ENCODE results near the gene ZNF835. TPM values are rescaled to one million over a fixed set of nuclear protein-coding genes. Genes with fewer than 3 reads are reported as not detected.

ZNF835 gene
- total RNA-seq, 1 donor from 2014 or later: 3.0 TPM

GRCh38 chr19:56623006-56623405 lies 48.6 kb downstream of the ZNF835 start:
- no peak overlapping the region for H3K27ac ChIP-seq
- H3K9me3 ChIP-seq: peaks cover 84% of the 10 kb centered on the region
- intact Hi-C loops (cut with DNase I): no loop called here
- no peaks in the 10 kb centered on the region for H3K4me1 ChIP-seq
- peaks cover 15% of the 10 kb centered on the region for H3K36me3 ChIP-seq
- no peak overlapping the region for H3K4me3 ChIP-seq
- no peak for ATAC-seq
- no peak for TF ChIP-seq CTCF (IDR thresholded peaks at IDR 0.05)
- no peaks in the 10 kb centered on the region for H3K27me3 ChIP-seq (ENCODE audit: low read depth)
- no peak for DNase-seq

DNA sequence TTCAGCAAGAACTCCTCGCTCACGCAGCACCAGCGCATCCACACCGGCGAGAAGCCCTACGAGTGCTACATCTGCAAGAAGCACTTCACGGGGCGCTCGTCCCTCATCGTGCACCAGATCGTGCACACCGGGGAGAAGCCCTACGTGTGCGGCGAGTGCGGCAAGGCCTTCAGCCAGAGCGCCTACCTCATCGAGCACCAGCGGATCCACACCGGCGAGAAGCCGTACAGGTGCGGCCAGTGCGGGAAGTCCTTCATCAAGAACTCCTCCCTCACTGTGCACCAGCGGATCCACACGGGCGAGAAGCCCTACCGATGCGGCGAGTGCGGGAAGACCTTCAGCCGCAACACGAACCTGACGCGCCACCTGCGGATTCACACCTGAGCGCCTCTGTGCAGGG lies 49.2 kb downstream of the ZNF835 start:
- no peak for ATAC-seq
- intact Hi-C loops (cut with DNase I): no loop called here
- peaks cover 80% of the 10 kb centered on the region for H3K9me3 ChIP-seq
- H3K36me3 ChIP-seq: peaks cover 15% of the 10 kb centered on the region
- H3K27ac ChIP-seq: no peak overlapping the region
- no peaks in the 10 kb centered on the region for H3K4me1 ChIP-seq
- no peak for TF ChIP-seq CTCF (IDR thresholded peaks at IDR 0.05)
- no peak overlapping the region for H3K4me3 ChIP-seq
- DNase-seq: no peak
- no peaks in the 10 kb centered on the region for H3K27me3 ChIP-seq (ENCODE audit: low read depth)

- Histone ChIP-seq H3K27ac (no peak overlapping the region), H3K36me3 (peaks cover 15% of the 10 kb centered on the region), H3K27me3 (ENCODE audit: low read depth) (no peaks in the 10 kb centered on the region), H3K9me3 (peaks cover 85% of the 10 kb centered on the region), H3K4me1 (no peaks in the 10 kb centered on the region), H3K4me3 (no peak overlapping the region)
- TF ChIP-seq CTCF (IDR thresholded peaks at IDR 0.05): no peak
- DNase-seq (no peak), ATAC-seq (no peak)
- intact Hi-C loops (cut with DNase I): no loop called here
These were observed 52.4 kb downstream of the ZNF835 start for GRCh38 chr19:56619121-56619520.

- peaks cover 10% of the 10 kb centered on the region for H3K36me3 ChIP-seq
- DNase-seq (no peak), ATAC-seq (no peak)
- intact Hi-C loops (cut with DNase I): no loop called here
- H3K27me3 ChIP-seq (ENCODE audit: low read depth): no peaks in the 10 kb centered on the region
- peaks cover 85% of the 10 kb centered on the region for H3K9me3 ChIP-seq
- no peak overlapping the region for H3K27ac ChIP-seq
- no peak overlapping the region for H3K4me3 ChIP-seq
- no peak for TF ChIP-seq CTCF (IDR thresholded peaks at IDR 0.05)
- no peaks in the 10 kb centered on the region for H3K4me1 ChIP-seq
These were observed 54.0 kb downstream of the ZNF835 start for GRCh38 chr19:56617531-56617930.

- Histone ChIP-seq H3K9me3 (peaks cover 75% of the 10 kb centered on the region), H3K4me3 (no peak overlapping the region), H3K36me3 (no peaks in the 10 kb centered on the region), H3K27ac (no peak overlapping the region), H3K4me1 (no peaks in the 10 kb centered on the region), H3K27me3 (ENCODE audit: low read depth) (no peaks in the 10 kb centered on the region)
- TF ChIP-seq CTCF (IDR thresholded peaks at IDR 0.05): no peak
- intact Hi-C loops (cut with DNase I): no loop called here
- DNase-seq: no peak
- no peak for ATAC-seq
These were observed 57.9 kb downstream of the ZNF835 start for GRCh38 chr19:56613639-56614038.

DNA sequence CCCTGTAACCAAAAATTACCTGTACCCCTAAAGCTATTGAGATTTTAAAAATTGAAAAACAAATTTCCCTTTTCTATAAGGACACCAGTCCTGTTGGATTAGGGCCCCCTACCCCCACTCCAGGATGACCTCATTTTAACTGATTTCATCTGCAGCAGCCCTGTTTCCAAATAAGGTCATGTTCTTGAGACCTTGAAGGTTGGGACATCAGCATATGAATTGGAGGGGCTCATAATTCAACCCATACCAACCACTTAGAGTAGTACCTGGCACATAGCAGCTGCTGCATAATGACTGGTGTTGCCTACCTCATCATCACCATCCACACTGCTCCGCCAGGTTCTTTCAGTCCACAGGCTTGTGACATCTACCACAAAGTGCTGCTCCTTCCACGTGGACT lies 58.8 kb downstream of the ZNF835 start:
- H3K4me1 ChIP-seq: no peaks in the 10 kb centered on the region
- peaks cover 84% of the 10 kb centered on the region for H3K9me3 ChIP-seq
- no peak overlapping the region for H3K27ac ChIP-seq
- DNase-seq: no peak
- intact Hi-C loops (cut with DNase I): no loop called here
- no peaks in the 10 kb centered on the region for H3K36me3 ChIP-seq
- H3K27me3 ChIP-seq (ENCODE audit: low read depth): no peaks in the 10 kb centered on the region
- no peak for TF ChIP-seq CTCF (IDR thresholded peaks at IDR 0.05)
- no peak for ATAC-seq
- no peak overlapping the region for H3K4me3 ChIP-seq

Measured in lower lobe of right lung (tissue), 2 donors.